ENCODE results near the gene CSMD2.

The CSMD2 gene

GRCh38 chr1:33908324-33908956 lies 256.6 kb downstream of the CSMD2 start:
- DNase-seq (ENCODE audit: low read depth in 1 of 2, low spot score in 1 of 2) = no peak

- no peak for DNase-seq (ENCODE audit: low read depth in 1 of 2, low spot score in 1 of 2)
These were observed 258.9 kb downstream of the CSMD2 start for GRCh38 chr1:33906156-33906555.

GRCh38 chr1:33905241-33905640 lies 259.8 kb downstream of the CSMD2 start:
- DNase-seq (ENCODE audit: low read depth in 1 of 2, low spot score in 1 of 2) = no peak

GRCh38 chr1:33903210-33903589 lies 261.8 kb downstream of the CSMD2 start:
- no peak for DNase-seq (ENCODE audit: low read depth in 1 of 2, low spot score in 1 of 2)

- DNase-seq (ENCODE audit: low read depth in 1 of 2, low spot score in 1 of 2) = no peak
These were observed 262.4 kb downstream of the CSMD2 start for GRCh38 chr1:33902486-33903209.

GRCh38 chr1:33899746-33900145 lies 265.3 kb downstream of the CSMD2 start:
- no peak for DNase-seq (ENCODE audit: low read depth in 1 of 2, low spot score in 1 of 2)

GRCh38 chr1:33898881-33899280 lies 266.1 kb downstream of the CSMD2 start:
- no peak for DNase-seq (ENCODE audit: low read depth in 1 of 2, low spot score in 1 of 2)

GRCh38 chr1:33898406-33898805 lies 266.6 kb downstream of the CSMD2 start:
- no peak for DNase-seq (ENCODE audit: low read depth in 1 of 2, low spot score in 1 of 2)

- no peak for DNase-seq (ENCODE audit: low read depth in 1 of 2, low spot score in 1 of 2)
These were observed 267.8 kb downstream of the CSMD2 start for GRCh38 chr1:33897092-33897725.

GRCh38 chr1:33895976-33896375 lies 269.1 kb downstream of the CSMD2 start:
- DNase-seq (ENCODE audit: low read depth in 1 of 2, low spot score in 1 of 2) = no peak

- no peak for DNase-seq (ENCODE audit: low read depth in 1 of 2, low spot score in 1 of 2)
These were observed 269.6 kb downstream of the CSMD2 start for GRCh38 chr1:33895396-33895795.

- DNase-seq (ENCODE audit: low read depth in 1 of 2, low spot score in 1 of 2) = no peak
These were observed 271.7 kb downstream of the CSMD2 start for GRCh38 chr1:33893147-33893830.

GRCh38 chr1:33886496-33886895 lies 278.5 kb downstream of the CSMD2 start:
- DNase-seq (ENCODE audit: low read depth in 1 of 2, low spot score in 1 of 2) = no peak

GRCh38 chr1:33880305-33880704 lies 284.7 kb downstream of the CSMD2 start:
- no peak for DNase-seq (ENCODE audit: low read depth in 1 of 2, low spot score in 1 of 2)

- no peak for DNase-seq (ENCODE audit: low read depth in 1 of 2, low spot score in 1 of 2)
These were observed 286.6 kb downstream of the CSMD2 start for GRCh38 chr1:33878392-33878791.

GRCh38 chr1:33876970-33877650 lies 287.9 kb downstream of the CSMD2 start:
- DNase-seq (ENCODE audit: low read depth in 1 of 2, low spot score in 1 of 2) = no peak

GRCh38 chr1:33875862-33876261 lies 289.2 kb downstream of the CSMD2 start:
- DNase-seq (ENCODE audit: low read depth in 1 of 2, low spot score in 1 of 2) = no peak

- no peak for DNase-seq (ENCODE audit: low read depth in 1 of 2, low spot score in 1 of 2)
These were observed 290.4 kb downstream of the CSMD2 start for GRCh38 chr1:33874636-33875035.

GRCh38 chr1:33872683-33873082 lies 292.3 kb downstream of the CSMD2 start:
- no peak for DNase-seq (ENCODE audit: low read depth in 1 of 2, low spot score in 1 of 2)

- DNase-seq (ENCODE audit: low read depth in 1 of 2, low spot score in 1 of 2) = no peak
These were observed 292.8 kb downstream of the CSMD2 start for GRCh38 chr1:33872275-33872674.

GRCh38 chr1:33867684-33868083 lies 297.3 kb downstream of the CSMD2 start:
- no peak for DNase-seq (ENCODE audit: low read depth in 1 of 2, low spot score in 1 of 2)

All from stimulated activated CD4-positive, alpha-beta T cell treated with anti-CD3 and anti-CD28 coated beads, Interleukin-15, amount 100 ng/mL, for 1 hour (primary cell).